HG02642 (cell line): ENCODE measurements around the gene IMMP2L.

Experiments used
- ATAC-seq: cut with Tn5 transposase; IDR thresholded peaks from one replicate; pipeline ENCODE4 v1.9.1; 2021; ENCODE audit warnings: mild to moderate bottlenecking; ENCODE audit not compliant: unreplicated experiment, poor library complexity

Gene IMMP2L

GRCh38 chr7:111238886-111239285 lies 323.4 kb downstream of the IMMP2L start:
- no peak for ATAC-seq

GRCh38 chr7:111235709-111236108 lies 326.6 kb downstream of the IMMP2L start:
- no peak for ATAC-seq

GRCh38 chr7:111232249-111233084 lies 329.8 kb downstream of the IMMP2L start:
- ATAC-seq = peak; percentile 74

GRCh38 chr7:111229916-111230315 lies 332.4 kb downstream of the IMMP2L start:
- no peak for ATAC-seq

- no peak for ATAC-seq
Measured at GRCh38 chr7:111229181-111229740, 333.0 kb downstream of the IMMP2L start.

GRCh38 chr7:111228437-111228836 lies 333.9 kb downstream of the IMMP2L start:
- ATAC-seq = no peak

- no peak for ATAC-seq
Measured at GRCh38 chr7:111226800-111227199, 335.5 kb downstream of the IMMP2L start.

- no peak for ATAC-seq
Measured at GRCh38 chr7:111224354-111225231, 337.7 kb downstream of the IMMP2L start.

- ATAC-seq = no peak
Measured at GRCh38 chr7:111223802-111224253, 338.5 kb downstream of the IMMP2L start.

- ATAC-seq = no peak
Measured at GRCh38 chr7:111215550-111215949, 346.7 kb downstream of the IMMP2L start.

- no peak for ATAC-seq
Measured at GRCh38 chr7:111212857-111213523, 349.3 kb downstream of the IMMP2L start.

- no peak for ATAC-seq
Measured at GRCh38 chr7:111210996-111211395, 351.3 kb downstream of the IMMP2L start.

GRCh38 chr7:111210043-111210442 lies 352.2 kb downstream of the IMMP2L start:
- no peak for ATAC-seq

GRCh38 chr7:111205251-111205650 lies 357.0 kb downstream of the IMMP2L start:
- no peak for ATAC-seq

GRCh38 chr7:111202321-111202720 lies 360.0 kb downstream of the IMMP2L start:
- no peak for ATAC-seq

- ATAC-seq = no peak
Measured at GRCh38 chr7:111199643-111200042, 362.6 kb downstream of the IMMP2L start.

GRCh38 chr7:111198255-111198654 lies 364.0 kb downstream of the IMMP2L start:
- ATAC-seq = no peak

GRCh38 chr7:111196655-111197054 lies 365.6 kb downstream of the IMMP2L start:
- no peak for ATAC-seq

GRCh38 chr7:111192614-111193413 lies 369.5 kb downstream of the IMMP2L start:
- no peak for ATAC-seq

- no peak for ATAC-seq
Measured at GRCh38 chr7:111190804-111191203, 371.5 kb downstream of the IMMP2L start.
